GM12874 (cell line): Measurements from ENCODE around the gene HCST.

Experiments used
- TF ChIP-seq, protein P1 (sequence below): IDR thresholded peaks from 2 replicates; pipeline ENCODE4 v1.5.1; 2011; ENCODE audit warnings: low read depth, mild to moderate bottlenecking, control low read depth, low read length, moderate library complexity; ENCODE audit not compliant: insufficient read depth

The HCST gene

DNA sequence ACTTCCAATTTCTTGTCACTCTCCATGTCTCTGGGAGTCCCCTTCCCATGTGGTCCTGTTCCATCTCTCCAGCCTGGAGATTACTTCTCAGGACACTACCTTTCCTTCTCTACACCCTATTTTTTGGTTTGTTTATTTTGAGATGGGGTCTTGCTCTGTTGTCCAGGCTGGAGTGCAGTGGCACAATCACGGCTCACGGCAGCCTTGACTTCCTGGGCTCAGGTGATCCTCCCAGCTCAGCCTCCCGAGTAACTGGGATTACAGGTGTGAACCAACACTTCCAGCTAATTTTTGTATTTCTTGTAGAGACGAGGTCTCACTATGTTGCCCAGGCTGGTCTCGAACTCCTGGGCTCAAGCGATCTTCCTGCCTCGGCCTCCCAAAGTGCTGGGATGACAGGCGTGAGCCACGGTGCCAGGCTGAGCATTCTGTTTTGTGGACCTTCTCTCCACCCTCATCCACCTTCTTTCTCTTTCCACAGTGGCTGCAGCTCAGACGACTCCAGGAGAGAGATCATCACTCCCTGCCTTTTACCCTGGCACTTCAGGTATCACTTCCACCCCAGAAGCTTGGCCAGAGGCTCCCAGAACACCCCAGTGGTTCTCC, 644 bp downstream of the HCST start:
- TF ChIP-seq, protein P1, sequence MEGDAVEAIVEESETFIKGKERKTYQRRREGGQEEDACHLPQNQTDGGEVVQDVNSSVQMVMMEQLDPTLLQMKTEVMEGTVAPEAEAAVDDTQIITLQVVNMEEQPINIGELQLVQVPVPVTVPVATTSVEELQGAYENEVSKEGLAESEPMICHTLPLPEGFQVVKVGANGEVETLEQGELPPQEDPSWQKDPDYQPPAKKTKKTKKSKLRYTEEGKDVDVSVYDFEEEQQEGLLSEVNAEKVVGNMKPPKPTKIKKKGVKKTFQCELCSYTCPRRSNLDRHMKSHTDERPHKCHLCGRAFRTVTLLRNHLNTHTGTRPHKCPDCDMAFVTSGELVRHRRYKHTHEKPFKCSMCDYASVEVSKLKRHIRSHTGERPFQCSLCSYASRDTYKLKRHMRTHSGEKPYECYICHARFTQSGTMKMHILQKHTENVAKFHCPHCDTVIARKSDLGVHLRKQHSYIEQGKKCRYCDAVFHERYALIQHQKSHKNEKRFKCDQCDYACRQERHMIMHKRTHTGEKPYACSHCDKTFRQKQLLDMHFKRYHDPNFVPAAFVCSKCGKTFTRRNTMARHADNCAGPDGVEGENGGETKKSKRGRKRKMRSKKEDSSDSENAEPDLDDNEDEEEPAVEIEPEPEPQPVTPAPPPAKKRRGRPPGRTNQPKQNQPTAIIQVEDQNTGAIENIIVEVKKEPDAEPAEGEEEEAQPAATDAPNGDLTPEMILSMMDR: no peak

DNA sequence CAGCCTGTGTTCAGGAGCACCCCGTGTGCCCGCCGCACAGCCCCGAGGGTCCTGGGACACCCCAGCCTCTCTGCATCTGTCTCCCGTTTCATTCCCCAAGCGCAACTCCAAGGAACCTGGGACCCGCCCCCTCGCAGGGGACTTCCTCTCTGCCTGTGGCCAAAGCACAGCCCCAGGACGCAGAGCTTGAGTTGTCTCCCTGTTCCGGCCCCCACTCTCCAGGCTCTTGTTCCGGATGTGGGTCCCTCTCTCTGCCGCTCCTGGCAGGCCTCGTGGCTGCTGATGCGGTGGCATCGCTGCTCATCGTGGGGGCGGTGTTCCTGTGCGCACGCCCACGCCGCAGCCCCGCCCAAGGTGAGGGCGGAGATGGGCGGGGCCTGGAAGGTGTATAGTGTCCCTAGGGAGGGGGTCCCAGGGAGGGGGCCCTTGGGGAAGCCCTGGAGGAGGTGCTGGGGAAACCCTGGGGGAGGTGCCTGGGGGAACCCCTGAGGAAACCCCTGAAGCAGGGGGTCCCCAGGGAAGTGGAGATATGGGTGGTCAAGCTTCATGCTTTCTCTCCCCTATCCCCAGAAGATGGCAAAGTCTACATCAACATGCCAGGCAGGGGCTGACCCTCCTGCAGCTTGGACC, 1.3 kb downstream of the HCST start:
- TF ChIP-seq, protein P1: no peak

DNA sequence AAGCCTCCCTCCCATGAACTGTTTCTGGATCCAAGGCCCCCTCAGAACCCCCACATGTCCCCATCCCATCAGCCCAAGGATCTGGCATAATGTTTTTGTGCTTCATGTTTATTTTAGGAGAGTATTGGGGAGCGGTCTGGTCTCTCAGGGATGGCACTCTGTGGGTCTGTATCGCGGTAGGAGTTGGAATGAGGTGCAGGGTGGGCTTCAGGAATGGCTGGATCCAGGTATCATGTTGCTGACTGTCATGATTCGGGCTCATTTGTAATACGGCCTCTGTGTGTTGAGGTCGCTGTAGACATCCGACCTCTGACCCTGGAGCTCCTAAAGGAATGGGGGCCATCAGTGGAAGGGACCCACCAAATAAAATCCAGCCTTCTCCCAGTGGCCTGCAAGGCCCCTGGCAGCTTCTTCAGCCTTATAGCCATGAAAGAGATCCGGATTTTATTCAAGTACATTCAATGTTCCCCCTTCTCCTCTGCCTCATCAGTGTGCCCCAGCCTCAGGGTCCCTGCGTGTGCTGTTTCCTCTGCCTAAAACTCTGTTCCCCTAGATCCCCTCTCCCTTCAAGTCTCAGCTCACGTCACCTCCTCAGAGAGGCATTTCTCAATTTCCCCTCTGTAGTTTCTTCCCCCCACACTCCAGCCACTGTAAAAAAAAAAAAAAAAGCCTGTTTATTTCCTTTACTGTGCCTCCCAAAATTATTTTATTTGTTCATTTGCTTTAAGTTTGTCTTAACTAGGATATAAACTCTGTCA, 2.2 kb downstream of the HCST start:
- TF ChIP-seq, protein P1: no peak

GRCh38 chr19:35905178-35905727, 2.9 kb downstream of the HCST start:
- TF ChIP-seq, protein P1: no peak

- TF ChIP-seq, protein P1: no peak
These were observed 5.0 kb downstream of the HCST start for GRCh38 chr19:35907377-35907745.

- TF ChIP-seq, protein P1: no peak
These were observed 5.7 kb downstream of the HCST start, which contains the start of gene TYROBP for GRCh38 chr19:35908010-35908441. TSS of gene TYROBP (minus strand) at chr19:35908295. CDS start at chr19:35908228, 67 bp downstream.
